NCI-H226 (cell line): ENCODE measurements around the gene MAPK8IP2.
"Not testable (repeated sequence)": the region's sequence is repeated elsewhere in the genome, so short reads cannot be mapped to it uniquely, and the experiment has no call there.

Experiments
- DNase-seq: peaks from one replicate; pipeline ENCODE4 v3.0.0-alpha.2; 2015

MAPK8IP2 gene

DNA sequence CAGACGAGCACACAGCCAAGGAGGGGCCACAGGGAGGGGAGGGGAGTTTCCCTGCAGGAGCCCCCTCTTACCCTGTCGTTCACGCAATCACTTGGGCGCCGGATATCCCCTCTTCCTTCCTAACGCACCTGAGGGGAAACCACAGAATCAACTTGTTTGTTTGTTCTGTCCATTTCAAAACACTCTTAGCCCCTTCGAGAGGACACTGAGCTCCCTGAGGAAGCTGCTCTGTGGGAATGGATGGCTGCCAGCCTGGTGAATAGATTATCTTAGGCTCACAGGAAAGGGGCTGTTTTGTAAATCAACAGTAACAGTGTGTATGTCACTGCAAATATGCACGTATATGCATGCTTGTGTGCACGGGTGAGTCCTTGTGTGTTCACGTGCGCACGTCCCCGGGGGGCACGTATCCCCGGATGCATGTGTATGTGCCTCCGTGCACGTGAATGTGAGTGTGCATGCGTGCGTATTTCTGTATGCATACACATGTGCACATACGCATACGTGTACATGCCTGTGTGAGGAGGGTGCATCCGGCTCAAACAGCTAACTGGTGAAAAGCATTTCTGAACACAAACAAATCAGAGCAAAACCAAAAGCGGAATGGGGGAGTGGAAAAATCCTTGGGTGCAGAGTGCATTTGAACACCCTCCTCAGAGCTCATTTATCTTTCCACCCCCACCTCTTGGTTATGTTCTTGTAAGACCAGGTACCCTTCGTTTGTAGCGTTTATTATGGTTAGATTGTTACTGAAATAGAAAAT is 20.2 kb downstream of the MAPK8IP2 start:
- no peak for DNase-seq

DNA sequence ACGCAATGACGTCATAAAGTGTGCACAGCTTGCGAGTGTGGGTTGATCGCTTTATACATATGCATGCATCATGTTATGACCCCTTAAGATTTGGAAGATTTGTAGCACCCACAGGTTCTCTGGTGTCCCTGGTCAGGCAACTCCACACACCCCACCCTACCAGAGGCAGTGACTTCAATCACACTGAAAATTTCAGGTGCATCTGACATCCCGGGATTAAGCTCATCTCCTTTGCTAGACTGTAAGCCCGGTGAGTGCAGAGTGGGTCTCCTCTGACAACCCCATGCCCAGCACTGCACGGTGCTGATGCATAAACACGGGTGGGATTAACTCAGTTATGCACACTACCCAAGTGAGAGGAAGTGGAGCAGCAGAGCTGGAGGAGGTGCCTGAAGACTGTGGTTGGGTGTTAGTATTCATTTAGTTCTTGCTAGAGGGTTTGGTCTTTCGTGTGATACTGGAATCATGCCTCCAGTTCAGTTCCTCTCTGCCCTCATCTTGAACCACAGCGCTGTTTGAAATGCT is 20.8 kb downstream of the MAPK8IP2 start:
- no peak for DNase-seq

DNA sequence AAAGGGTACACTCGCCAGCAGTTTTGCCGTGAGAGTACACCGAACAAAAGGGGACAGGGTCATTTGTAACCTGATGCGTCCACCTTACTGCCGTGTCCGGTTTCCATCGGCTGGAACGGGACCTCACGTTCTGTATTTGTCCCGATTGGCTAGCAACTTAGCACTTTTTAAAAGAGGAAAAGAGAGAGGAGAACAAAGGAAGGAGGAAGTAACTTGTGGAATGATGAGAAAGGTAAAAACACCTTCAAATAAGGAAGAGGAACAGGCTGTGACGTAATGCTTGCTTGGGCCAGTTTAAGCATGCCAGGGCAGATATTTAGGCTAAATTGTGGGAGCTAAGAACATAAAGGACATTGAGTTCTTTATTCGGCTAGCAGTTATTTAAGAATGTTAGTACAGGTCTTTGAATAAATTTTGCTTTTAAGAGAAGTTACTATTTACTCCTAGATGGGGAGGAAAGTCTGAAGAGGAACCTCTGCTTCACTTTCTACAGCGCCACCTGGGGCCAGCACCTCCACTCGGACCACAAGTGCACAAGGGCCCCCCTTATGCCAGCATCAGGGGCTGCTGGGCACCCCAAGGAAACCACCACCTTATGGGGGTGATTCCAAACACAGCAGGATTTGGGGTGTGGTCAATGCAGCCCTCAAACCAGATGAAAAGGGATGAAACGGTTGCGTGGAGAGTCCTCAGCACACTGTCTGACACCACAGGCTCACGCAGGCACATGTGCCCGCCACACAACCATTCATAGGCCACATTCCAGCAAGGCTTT is 21.5 kb downstream of the MAPK8IP2 start:
- no peak for DNase-seq

DNA sequence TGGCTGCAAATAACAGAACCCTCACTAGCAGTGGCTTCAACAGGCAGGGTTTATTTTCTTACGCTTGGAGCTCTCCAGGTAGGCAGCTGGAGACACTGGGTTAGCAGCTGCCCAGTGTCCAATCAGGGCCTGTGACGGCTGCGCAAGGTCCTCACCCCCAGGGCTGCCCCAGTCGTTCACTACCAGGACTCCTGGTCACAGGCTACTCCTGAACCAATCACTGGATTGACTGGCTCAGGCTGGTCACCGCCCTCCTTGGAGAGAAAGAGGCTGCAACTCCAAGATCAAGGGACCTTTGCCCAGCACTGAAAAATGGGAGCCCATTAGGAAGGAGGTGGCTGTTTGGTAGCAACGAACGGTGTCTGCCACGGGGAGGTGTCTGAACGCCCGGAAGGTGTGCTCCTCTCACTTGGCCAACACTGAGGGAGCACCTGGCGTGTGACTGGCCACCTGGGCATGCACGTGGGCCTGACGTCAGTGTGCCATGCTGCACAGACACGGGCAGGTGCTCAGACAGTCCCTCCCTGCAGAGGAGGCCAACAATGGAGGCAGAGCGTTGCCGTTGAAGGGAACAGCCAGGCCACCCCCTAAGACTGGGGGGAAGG is 22.2 kb downstream of the MAPK8IP2 start:
- DNase-seq = no peak

DNA sequence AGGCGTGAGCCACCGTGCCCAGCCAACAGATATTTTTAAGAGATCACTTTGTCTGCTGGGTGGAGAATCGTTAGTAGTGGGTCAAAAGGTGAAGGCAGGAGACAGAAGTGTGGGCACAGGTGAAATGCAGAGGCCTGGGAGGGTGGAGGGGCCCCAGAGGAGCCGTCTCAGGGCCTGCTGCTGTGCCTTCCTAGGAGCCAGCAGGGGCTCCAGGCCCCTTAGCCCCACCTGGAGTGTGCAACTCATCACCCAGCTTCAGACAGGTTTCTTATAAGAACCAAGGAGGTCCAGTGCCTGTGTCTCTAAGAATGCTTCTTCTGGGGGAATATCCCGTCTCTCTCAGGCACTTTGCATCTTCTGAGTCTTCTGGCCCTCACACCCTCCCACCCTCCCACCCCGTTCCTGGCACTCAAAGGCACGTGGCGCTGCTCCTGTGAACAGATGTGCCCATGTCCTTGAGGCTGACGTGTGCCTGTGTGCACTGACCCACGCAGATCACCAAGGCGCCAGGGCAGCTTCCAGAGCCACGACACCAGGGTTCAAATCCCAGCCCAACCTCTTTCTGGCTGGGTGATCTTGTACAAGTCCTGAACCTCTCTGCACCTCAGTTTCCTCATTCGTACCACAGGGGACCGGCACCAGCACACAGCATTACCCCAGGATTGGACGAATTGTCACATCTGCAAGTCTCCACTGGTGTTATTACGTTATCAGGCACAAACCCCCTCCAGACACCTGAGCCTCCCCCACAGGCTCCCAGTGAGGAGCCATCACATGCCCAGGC is 23.9 kb downstream of the MAPK8IP2 start:
- DNase-seq = no peak

DNA sequence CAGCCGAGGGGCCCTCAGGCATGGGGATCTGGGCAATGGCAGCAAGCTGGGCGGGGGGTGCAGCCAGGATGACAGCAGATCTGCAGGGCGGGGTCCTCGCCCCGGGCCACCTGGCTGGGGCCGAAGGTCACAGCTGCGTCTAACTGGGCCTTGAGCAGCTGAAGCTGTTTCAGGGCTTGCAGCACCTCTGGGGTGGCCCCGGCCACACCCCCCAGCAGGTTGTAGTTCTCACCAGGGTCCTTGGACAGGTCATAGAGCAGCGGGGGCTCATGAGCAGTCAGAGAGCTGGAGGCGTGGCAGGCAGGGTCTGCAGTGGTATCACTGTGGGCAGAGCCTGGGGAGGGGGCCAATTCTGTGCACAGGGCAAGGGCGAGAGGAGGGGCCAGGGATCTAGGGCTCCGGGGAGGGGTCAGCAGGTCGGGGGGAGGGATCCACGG is 24.6 kb downstream of the MAPK8IP2 start:
- no peak for DNase-seq

DNA sequence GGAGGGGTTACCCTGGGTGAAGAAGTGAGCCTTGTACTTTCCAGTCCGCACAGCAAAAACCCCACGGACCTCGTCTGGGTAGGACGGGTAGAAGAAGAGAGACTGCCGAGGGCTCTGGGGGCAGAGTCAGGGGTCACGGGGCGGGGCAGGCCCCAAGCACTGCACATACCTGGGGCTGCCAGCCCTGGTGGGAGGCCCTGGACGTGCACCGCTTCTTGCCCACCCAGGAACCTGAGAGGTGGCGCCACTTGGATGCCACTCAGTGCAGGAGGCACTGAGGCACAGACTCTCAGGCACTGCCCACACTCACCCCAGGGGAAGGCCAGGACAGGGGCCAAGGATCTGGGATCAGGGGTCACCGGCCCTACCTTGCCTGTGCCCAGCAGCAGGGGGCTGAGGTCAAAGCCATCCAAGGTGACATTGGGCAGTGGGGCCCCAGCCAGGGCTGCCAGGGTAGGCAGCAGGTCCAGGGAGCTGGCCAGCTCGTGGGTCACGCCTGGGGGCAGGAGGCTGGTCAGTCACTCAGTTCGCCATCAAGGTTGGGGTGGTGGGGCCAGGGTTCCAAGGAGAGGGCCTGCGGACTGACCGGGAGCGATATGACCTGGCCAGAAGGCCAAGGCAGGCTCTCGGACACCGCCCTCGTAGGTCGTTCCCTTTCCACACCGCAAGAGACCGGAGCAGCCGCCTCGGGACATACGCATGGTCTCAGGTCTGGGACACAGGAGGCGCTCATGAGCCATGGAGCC is 25.1 kb downstream of the MAPK8IP2 start:
- no peak for DNase-seq

DNA sequence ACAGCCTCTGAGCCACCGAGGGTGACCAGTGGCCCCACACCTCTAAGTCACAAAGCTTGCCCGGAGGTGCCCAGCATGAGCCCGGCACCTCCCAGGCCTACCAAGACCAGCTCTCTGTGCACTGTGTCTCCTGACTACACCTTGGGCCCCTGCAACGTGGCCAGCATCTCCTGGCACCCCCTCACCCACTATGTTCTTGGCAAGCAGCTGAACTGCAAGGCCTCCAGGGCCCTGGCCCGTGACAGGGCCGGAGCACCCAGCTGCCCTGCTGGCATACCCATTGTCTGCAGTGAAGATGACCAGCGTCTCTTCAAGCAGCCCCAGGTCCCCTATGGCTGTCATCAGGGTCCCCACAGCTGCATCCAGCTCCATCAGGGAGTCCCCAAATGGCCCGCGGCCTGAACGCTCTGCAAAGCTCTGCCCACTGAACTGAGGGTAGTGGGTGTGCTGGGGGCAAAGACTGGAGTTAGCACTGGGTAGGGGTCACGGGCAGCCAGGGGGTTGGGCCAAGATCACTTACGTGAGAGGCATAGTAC is 25.8 kb downstream of the MAPK8IP2 start:
- DNase-seq = no peak

DNA sequence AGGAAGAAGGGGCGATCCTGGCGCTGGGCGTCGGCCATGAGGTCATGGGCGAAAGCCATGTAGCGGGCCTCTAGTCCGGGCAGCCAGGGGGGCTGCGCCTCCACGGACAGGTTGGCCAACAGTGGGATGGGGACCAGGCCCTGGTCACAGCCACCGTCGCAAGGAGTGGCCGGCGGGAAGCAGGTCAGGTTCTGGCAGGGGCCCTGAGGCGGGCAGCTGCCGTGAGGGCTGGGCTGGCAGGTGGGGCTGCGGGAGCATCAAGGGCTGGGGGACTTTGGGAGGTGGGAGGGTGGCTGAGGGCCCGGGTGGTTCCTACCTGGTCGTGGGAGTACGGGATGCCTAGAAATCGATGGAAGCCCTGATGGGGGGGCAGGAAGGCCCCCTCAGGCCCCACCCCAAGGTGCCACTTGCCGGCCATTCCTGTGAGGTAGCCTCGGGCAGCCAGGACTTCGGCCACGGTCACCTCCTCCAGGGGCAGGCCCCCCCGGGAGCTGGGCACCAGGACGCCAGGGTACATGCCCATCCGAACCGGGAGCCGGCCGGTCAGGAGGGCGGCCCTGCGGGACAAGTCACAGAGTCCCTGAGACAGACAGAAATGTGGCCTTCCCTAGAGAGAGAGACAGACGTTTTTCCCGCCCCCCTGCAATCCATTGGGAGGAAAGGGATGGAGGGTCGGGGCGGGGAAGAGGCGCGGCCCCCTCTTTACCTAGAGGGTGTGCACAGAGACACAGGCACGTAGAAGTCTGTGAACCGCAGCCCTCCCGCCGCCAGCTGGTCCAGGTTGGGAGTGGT is 26.5 kb downstream of the MAPK8IP2 start:
- DNase-seq = no peak

DNA sequence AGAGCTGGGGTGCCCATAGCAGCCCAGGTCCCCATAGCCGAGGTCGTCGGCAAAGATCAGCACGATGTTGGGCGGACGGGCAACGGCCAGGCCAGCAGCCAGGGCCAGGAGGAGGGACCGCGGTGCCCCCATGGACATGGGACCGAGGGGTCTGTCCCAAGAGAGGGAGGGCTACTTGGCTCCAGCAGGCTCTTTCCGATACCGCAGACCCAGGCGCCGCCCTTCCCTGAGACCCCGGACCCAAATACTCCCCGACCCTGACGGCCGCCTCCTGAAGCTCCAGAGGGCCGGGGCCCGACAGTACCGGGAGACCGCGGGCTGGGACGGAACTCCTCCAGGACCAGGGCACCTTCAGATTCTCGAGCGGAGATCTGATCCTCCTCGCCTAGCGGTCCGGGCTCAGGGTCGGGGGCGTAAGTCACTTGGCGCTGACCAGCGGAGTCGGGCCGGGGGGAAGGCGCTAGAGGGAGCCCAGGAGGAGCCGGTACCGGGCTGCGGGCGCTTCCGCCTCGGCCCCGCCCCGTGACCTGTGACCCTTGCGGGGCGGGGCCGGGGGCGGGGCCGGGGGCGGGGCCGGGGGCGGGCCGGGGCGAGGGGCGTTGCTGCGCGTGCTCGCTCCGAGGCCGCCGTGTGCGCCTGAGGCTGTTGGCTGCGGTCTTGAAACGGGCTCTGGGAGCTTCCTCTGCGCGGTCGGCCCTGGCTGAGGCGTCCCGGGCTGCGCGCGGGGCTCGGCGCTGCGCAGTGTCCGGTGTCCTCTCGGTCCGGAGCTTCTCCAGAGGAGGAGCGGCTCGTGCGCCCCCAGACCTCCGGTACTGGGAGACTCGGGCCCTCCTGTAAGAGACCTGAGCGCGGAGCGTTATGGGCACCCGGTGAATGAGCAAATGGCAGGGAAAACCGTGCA is 27.3 kb downstream of the MAPK8IP2 start, which contains the start of gene ARSA:
ARSA (minus strand) TSS at position 511 of the 901 bp plus-strand sequence; CDS start at position 138, 373 bp downstream.
- DNase-seq = peak; percentile 51

DNA sequence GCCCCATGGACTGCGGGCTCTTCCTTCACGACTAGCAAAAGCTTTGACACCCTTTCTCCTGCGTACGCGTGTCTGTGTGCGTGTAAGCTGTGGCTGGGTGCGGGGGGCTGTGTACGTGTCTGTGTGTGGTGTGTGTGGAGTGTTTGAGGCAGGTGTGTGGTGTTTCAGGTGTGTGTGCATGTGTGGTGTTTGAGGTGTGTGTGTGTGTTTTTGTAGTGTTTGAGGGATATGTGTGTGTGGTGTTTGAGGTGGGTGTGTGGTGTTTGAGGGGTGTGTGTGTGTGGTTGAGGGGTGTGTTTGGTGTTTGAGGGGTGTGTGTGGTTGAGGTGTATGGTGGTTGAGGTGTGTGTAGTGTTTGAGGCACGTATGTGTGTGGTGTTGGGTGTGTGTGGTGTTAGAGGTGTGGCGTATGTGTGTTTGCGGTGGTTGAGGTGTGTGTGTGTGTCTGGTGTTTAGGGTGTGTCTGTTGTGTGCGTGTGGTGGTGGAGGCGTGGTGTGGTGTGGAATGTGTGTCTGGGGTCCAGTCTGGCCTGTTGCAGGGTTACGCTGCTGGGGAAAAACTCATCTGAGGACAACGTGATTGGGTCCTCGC is 28.0 kb downstream of the MAPK8IP2 start:
- no peak for DNase-seq

DNA sequence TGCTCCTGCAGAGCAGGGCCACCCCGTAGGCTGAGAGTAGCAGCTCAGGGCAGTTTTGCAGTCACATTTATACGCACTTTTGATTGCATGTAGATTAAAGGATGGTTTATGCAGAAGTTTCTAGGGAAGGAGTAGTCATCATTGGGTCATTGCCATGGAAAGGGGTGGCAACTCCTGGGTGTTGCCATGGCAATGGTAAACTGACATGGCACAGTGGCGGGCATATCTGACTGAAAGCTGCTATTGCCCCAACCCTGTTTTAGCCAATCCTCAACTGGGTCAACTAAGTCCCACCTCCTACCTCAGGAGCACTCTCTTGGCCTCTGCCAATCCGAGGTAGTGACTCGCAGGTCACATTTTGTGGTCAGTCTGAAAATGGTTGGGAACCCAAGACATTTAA is 29.8 kb downstream of the MAPK8IP2 start:
- DNase-seq = no peak

DNA sequence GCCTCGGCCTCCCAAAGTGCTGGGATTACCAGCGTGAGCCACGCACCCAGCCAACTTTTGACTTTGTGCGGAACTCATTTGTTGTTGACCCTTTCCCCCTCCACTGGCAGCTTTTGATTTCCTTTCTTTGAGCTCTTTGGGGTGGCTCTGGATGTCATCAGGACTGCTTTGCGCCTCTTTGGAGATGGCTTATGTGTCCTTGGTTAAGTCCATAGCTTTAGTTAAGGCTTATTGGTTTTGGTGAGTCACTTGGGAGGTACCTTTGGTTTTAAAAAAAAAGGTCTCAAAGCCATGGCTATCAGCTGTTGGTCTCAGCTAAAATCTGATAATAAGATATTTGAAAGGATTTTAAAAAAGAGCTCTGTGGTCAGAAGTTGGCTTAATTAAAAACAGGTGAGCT is 32.5 kb downstream of the MAPK8IP2 start:
- no peak for DNase-seq

DNA sequence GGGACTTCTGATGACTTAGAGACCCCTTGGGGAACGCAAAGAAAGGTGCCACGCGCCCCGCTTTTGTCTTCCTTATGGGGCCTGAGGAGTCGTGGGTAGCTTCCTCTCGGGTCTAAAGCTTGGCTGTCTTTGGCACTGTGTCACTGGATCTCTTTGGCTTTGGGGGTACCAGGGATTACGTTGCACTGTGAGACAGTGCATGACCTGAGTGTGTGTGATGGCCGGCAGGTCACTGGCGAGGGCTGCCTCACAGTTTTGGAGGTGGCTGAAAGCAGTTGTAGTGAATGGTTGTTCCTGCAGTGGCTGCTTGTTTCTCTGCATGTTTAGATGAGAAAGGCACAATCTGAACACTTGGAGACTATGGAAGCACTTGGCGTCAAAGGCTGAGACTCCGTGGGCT is 33.2 kb downstream of the MAPK8IP2 start:
- DNase-seq = no peak

DNA sequence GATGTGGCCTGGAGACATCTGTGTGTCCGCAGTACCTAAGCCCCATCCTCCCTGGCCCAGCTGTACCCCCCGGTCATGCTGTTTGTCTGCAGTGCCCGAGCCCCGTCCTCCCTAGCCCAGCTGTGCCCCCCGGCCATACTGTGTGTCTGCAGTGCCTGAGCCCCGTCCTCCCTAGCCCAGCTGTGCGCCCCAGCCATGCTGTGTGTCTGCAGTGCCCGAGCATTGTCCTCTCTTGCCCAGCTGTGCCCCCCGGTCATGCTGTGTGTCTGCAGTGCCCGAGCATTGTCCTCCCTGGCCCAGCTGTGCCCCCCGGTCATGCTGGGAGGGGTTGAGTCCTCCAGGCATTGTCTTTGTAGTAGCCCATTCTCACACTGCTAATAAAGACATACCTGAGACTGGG is 35.0 kb downstream of the MAPK8IP2 start:
- DNase-seq = no peak

DNA sequence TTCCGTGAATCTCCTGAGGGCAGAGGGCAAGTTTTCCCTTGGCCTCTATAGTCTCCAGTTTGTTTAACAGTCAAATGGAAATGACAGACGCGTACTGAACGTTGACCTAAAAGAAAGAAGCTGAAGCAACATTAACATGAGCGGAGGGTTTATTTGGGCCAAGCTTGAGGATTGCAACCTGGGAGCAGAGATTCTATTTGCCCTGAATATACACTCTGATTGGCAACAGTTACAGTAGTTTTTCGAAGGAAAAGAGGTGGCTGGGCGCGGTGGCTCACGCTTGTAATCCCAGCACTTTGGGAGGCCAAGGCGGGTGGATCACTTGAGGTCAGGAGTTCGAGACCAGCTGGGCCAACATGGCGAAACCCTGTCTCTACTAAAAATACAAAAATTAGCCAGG is 39.7 kb downstream of the MAPK8IP2 start:
- DNase-seq = not testable (repeated sequence)

DNA sequence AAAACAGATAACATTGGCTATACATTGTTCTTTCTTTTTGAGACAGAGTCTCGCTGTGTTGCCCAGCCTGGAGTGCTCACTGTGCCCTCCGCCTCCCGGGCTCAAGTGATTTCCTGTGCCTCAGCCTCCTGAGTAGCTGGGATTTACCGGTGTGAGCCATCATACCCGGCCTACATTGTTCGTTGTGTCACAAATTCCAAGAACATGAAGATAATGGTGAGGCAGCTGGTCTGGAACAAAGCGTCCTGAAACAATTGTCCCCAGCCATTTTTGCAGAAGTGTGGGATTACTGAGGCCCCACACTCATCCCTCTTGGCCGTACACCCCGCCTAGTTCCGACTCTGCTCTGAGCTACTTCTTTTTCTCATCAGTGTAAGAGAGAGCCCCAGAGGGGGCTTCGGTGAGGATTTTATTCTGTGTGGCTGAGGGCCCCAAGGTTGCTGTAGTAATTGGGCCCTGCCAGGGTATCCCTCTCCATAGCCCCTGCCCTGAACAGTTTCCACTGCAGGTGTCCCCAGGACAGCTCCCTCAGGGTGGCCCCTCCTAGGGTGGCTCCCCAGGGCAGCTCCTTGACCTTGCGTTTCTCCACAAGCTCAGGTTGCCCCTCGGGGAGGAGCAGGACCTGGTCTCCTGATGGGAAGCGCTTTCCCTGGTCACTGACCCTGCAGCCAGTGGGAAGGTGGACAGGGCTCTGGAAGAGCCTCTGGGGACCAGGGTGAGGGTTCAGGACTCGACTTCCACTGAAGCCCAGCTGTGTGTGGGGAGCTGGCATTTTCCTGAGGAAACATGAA is 40.5 kb downstream of the MAPK8IP2 start:
- no peak for DNase-seq
